MCF 10A (cell line): ENCODE data around the gene ZNF385D. TPM values are rescaled to one million over a fixed set of nuclear protein-coding genes. Genes with fewer than 3 reads are reported as not detected.
A peak's percentile ranks its signal among the peaks of the same experiment; 100 is the strongest.
"Not testable (repeated sequence)": the region's sequence is repeated elsewhere in the genome, so short reads cannot be mapped to it uniquely, and the experiment has no call there.

ENCODE experiments used
- BruUV-seq: library from RNA; stranded (reverse); fragments of 400-500 nt; replicated peaks from 2 replicates; lab custom pipeline; 2021; lab: Mats Ljungman, UMichigan
- CTCF ChIA-PET: fragments of 300-600 bp; sonication (Branson Sonifier 250); formaldehyde crosslinking; extraction: SDS; loops from one replicate; lab custom pipeline; 2021; ENCODE audit warnings: antibody characterized with exemption, inconsistent platforms; lab: Yijun Ruan, JAX
- POLR2A ChIA-PET: fragments of 300-600, 350-650 bp; sonication (Branson Sonifier 250); formaldehyde crosslinking; extraction: SDS; loops from one replicate; lab custom pipeline; 2020; ENCODE audit warnings: antibody characterized with exemption, inconsistent platforms; lab: Yijun Ruan, JAX
- DNase-seq: peaks from one replicate; pipeline ENCODE4 v3.0.0-alpha.2; 2018; ENCODE audit not compliant: unreplicated experiment
- H3K27ac Mint-ChIP-seq: one replicate; pipeline ENCODE4 v1.8.0; 2022; ENCODE audit warnings: mild to moderate bottlenecking, low read depth, mixed read lengths; ENCODE audit not compliant: unreplicated experiment
- H3K27me3 Mint-ChIP-seq: one replicate; pipeline ENCODE4 v1.8.0; 2022; ENCODE audit warnings: mixed read lengths; ENCODE audit not compliant: insufficient read depth, unreplicated experiment
- H3K36me3 Mint-ChIP-seq: one replicate; pipeline ENCODE4 v1.8.0; 2022; ENCODE audit warnings: mild to moderate bottlenecking, moderate library complexity, mixed read lengths; ENCODE audit not compliant: insufficient read depth, unreplicated experiment
- H3K4me1 Mint-ChIP-seq: one replicate; pipeline ENCODE4 v1.8.0; 2022; ENCODE audit warnings: mixed read lengths; ENCODE audit not compliant: insufficient read depth, unreplicated experiment
- H3K4me3 Mint-ChIP-seq: one replicate; pipeline ENCODE4 v1.8.0; 2022; ENCODE audit warnings: mild to moderate bottlenecking, moderate library complexity, mixed read lengths; ENCODE audit not compliant: unreplicated experiment
- H3K9me3 Mint-ChIP-seq: one replicate; pipeline ENCODE4 v1.8.0; 2022; ENCODE audit warnings: mixed read lengths; ENCODE audit not compliant: unreplicated experiment
- intact Hi-C: fragments of 100-400 bp; cut with micrococcal nuclease; formaldehyde crosslinking; loops from 2 replicates; pipeline ENCODE4 v1.14.1; 2022
- total RNA-seq: library from RNA; stranded (reverse); gene quantifications from 2 replicates; pipeline ENCODE4 v1.2.3, GENCODE V29; 2022
- TF ChIP-seq, protein P1 (sequence below): fragments of 200-600 bp; IDR thresholded peaks from one replicate; pipeline ENCODE4 v1.8.0; 2022; ENCODE audit warnings: antibody characterized with exemption, mild to moderate bottlenecking; ENCODE audit not compliant: unreplicated experiment

ZNF385D gene
- total RNA-seq, 1 experiment from 2014 or later = 1.5 TPM

DNA sequence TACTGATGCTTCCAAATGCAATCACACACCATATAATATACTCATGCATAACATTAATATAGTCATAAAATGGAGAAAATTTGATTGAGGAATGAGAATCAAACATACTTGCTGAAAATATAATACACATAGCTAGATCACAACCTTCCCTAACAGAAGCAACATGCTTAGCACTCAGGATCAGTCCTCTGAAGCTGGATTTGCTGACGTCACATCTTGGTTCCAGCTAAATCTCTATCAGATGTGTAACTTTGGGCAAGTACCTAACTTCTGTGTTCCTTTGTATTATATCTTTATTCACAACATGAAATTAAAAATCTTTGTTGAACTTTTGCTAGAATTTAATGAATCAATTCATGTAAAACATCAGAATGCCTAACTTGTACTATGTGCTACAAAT is 263.5 kb downstream of the ZNF385D start:
- no TSS peak for BruUV-seq
- H3K9me3 Mint-ChIP-seq = no peaks in the 10 kb centered on the region

DNA sequence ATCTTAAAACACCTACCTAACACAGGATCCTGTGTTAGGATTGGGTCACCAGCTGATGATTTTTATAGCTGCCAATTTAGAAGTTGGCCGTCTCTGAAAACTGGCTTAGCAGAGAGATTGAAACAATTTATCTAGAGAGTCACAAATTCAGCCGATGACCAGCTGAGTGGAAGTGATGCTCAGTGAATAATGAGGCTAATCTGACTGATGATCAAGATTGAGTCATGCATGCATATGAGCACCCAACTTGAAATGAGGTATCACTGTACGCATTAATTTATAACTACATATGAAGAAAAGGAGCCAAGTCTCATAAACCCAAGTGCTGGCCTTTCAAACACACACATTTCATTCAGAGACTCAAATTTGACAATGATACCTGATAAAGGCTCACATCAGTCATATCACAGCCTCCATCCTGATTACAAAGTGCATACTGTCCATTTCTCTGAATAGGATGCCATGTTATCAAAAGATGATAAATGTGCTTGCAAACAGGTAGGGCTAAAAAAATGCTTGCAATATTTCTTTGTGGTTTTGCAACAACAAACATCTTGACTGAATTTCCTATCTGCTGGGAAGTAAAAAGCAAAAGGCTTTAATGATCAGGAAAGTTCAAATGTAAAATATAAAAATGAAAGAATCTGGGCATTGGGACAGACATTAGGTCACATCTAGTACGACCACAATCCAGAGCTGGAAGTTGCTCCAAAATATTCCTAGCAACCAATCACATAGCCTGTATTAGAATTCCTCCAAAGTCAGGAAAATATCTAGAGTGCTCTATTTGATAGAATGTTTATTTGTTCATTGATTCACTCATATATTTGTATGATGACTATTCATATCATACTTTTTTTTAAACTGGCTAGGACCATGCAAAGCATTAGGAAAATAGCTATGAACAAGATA is 264.7 kb downstream of the ZNF385D start:
- H3K27me3 Mint-ChIP-seq, POLR2A ChIA-PET, H3K27ac Mint-ChIP-seq, H3K9me3 Mint-ChIP-seq, DNase-seq, H3K36me3 Mint-ChIP-seq, BruUV-seq, H3K4me1 Mint-ChIP-seq, H3K4me3 Mint-ChIP-seq: not testable (repeated sequence)
- intact Hi-C loops = loop anchor here (5.0 kb wide), 2 partner anchors 266 to 329 kb away; partner anchors contain the start of gene ZNF385D
- CTCF ChIA-PET = interaction anchor here (0.6 to 3.7 kb wide), 11 partner anchors 8 to 1261 kb away, joined by 3 to 18 read pairs (median 3); no protein-coding TSS in a partner anchor

More for the DNA sequence above, 263.5 kb downstream of the ZNF385D start:
- intact Hi-C loops = loop anchor here (5.0 kb wide), 2 partner anchors 265 to 330 kb away; partner anchors contain the start of gene ZNF385D
- DNase-seq = no peak
- ChIA-PET CTCF (interaction anchor here (0.5 to 3.7 kb wide), 5 partner anchors 62 to 1157 kb away, joined by 3 to 18 read pairs (median 4); no protein-coding TSS in a partner anchor), POLR2A (no interaction called here)
- no peak overlapping the region for H3K27ac Mint-ChIP-seq
- TF ChIP-seq, protein P1, sequence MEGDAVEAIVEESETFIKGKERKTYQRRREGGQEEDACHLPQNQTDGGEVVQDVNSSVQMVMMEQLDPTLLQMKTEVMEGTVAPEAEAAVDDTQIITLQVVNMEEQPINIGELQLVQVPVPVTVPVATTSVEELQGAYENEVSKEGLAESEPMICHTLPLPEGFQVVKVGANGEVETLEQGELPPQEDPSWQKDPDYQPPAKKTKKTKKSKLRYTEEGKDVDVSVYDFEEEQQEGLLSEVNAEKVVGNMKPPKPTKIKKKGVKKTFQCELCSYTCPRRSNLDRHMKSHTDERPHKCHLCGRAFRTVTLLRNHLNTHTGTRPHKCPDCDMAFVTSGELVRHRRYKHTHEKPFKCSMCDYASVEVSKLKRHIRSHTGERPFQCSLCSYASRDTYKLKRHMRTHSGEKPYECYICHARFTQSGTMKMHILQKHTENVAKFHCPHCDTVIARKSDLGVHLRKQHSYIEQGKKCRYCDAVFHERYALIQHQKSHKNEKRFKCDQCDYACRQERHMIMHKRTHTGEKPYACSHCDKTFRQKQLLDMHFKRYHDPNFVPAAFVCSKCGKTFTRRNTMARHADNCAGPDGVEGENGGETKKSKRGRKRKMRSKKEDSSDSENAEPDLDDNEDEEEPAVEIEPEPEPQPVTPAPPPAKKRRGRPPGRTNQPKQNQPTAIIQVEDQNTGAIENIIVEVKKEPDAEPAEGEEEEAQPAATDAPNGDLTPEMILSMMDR = no peak
- H3K4me3 Mint-ChIP-seq = no peak overlapping the region
- no peaks in the 10 kb centered on the region for H3K4me1 Mint-ChIP-seq
- no peaks in the 10 kb centered on the region for H3K36me3 Mint-ChIP-seq
- no peaks in the 10 kb centered on the region for H3K27me3 Mint-ChIP-seq

DNA sequence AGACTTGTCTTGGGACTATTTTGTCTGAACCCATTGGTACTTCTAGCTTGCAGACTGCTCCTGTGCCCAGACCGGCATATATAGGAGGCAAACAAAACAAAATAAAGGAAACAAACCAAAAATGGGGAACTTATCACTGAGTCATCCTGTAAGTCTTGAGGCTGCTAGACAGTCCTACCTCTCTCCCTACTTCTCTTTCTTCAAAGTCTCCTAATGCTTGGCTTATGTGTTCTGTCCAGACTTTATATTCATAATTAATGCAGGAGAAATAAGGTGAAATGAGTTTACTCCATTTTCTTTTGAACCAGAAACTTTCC is 266.2 kb downstream of the ZNF385D start:
- no peaks in the 10 kb centered on the region for H3K9me3 Mint-ChIP-seq
- no peak for DNase-seq
- no peak overlapping the region for H3K4me3 Mint-ChIP-seq
- no TSS peak for BruUV-seq
- H3K4me1 Mint-ChIP-seq = no peaks in the 10 kb centered on the region
- H3K27me3 Mint-ChIP-seq = no peaks in the 10 kb centered on the region
- CTCF ChIA-PET = interaction anchor here (0.6 to 3.3 kb wide), 40 partner anchors 8 to 1391 kb away, joined by 3 to 53 read pairs (median 3); no protein-coding TSS in a partner anchor
- TF ChIP-seq, protein P1 = no peak
- no peak overlapping the region for H3K27ac Mint-ChIP-seq
- no peaks in the 10 kb centered on the region for H3K36me3 Mint-ChIP-seq
- POLR2A ChIA-PET = no interaction called here
- intact Hi-C loops = loop anchor here (1.0 to 5.0 kb wide), 8 partner anchors 268 to 1260 kb away; partner anchors contain the start of gene ZNF385D

DNA sequence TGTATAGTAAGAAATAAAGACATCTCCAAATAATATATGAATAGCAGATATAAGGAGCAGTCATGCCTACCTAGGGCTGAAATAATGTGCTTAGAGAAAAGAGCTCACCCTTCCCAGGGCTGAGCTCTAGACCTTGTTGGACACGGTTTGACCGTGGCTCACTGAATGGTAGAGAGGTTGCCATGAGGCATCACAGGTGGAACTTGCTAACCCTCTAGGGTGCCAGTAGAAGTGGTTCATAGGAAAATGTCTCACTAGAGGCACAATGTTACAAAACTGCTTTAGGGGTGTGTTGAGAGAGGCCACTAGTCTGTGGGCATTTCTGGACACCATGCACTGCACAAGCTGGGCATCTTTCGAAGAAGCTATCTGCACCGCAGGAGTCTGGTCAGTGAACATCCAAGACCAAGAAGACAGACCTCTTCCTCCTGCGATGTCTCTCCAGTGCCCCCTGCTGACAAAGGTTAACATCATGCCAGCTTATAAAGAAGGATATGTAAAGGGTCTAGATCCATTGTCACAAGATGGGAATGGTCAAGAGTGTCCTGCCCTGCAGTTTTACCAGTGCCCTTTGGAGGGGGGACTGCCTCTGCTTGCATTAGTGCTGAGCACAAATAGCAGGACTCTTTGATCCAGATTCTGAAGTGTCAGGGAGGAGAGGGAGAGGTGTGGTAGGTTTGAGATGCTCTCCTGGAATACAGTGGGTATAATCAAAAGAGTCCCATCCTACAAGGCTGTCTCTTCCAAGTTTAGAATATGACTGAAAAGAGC is 266.8 kb downstream of the ZNF385D start:
- Mint-ChIP-seq H3K27ac (no peak overlapping the region), H3K9me3 (no peaks in the 10 kb centered on the region), H3K4me1 (no peaks in the 10 kb centered on the region), H3K36me3 (no peaks in the 10 kb centered on the region), H3K4me3 (no peak overlapping the region), H3K27me3 (no peaks in the 10 kb centered on the region)
- peak; percentile 85 for DNase-seq
- BruUV-seq = no TSS peak
- POLR2A ChIA-PET = no interaction called here
- TF ChIP-seq, protein P1 = peak; percentile 68
- intact Hi-C loops = loop anchor here (1.0 to 5.0 kb wide), 6 partner anchors 411 to 1259 kb away; no protein-coding TSS in a partner anchor
- CTCF ChIA-PET = interaction anchor here (0.6 to 3.3 kb wide), 59 partner anchors 8 to 1266 kb away, joined by 3 to 53 read pairs (median 3); no protein-coding TSS in a partner anchor
